Right lung (tissue), 5 donors: ENCODE measurements around the gene OAT. TPM values are rescaled to one million over a fixed set of nuclear protein-coding genes. Genes with fewer than 3 reads are reported as not detected.

Experiments
- DNase-seq, 2 donors: peaks; one replicate each; pipeline ENCODE4 v3.0.0-alpha.2; 2013
- polyA plus RNA-seq, 5 donors: library from polyadenylated mRNA; unstranded; fragments of 120-200 nt; gene quantifications; one replicate each; pipeline versions ENCODE4 v1.2.1 to v1.2.3, GENCODE V29; 2013; ENCODE audit warnings: inconsistent platforms in 1 of 5, low replicate concordance in 1 of 5; ENCODE audit not compliant: insufficient read length in 5 of 5, insufficient read depth in 1 of 5

Gene OAT
- polyA plus RNA-seq, 5 donors = 81.5 to 112 (median 90.3) TPM

DNA sequence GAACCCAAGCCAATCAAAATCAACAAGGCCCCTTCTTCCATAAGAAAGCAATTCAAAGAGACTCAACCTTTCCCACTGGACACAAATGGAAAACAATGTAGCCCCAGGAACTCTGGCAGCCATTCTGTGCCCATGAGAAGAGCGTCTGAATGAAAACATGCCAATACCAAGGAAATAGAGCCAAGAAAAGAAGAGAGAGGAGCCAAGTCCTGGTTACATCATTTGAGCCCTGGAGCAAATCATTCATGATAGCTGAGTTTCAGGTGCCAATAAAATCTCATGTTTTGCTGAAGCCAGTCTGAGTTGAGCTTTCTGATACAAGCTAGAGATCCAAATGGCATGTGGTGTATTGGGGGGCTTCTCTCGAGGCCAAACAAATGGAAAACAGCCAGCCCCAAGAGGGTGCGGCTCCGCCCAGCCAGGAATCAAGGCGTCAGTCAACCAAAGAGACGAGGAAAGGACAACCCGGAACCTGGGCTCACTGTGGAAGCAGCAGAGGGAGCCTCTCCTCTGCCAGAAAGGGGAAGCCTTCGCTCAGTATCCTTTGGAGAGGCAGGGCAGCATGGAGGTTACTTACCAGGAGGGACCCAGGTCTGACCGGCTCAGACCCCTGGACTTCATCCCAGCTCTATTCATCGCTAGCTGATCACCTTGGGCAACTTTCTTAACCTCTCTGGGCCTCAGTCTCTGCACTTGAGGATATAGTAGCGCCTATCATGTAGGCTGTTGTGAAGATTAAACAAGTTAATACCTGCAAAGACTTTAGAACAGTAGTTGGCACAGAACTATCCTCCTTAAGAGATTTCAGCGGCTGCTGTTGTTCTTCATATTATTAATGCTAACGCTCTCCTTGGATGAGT, 61.8 kb downstream of the OAT start:
- DNase-seq = no peak

DNA sequence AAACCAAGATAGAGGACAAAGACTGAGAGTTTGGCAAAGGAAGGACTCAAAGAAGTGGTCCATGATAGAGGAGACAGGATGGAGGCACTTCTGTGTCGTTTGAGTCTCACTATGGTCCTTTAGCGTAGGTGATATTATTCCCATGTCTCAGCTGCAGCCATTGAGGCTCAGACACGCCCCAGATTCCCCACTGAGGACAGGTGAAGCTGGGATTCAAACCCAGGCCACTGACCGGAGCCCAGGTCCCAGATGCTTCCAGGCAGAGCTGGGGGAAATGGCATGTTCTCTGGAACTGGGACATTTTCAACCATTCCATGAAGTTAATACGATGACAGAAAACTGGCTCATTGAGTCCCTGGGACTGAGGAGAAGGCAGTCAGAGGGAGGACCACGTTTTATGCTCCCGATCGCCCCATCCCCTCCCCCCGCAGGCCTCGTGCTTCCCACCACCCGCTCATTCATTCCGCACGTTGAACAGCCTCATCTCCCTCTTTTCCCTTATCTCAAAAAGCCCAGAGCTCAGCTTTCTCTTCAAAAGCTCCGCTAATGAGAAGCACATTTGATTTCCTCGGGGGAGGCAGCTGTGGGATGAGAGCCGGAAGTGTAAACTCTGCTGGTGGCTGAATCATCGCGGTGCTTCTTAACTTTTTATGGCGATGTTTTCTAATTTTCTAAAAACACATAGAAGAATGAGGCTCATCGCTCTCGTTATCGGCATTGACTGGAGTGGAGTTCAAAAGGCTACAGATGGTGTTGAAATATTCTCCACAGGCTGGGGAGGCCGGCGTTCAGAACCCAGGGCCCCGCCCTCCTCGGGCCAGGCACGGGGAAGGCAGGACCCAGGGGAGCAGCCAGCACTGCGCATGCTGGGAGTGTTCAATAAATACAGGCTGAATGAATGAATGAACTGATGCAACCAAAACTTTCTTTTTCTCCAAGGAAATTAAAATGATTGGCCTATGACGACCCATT, 64.0 kb downstream of the OAT start:
- peak; percentile 21 to 36 for DNase-seq

DNA sequence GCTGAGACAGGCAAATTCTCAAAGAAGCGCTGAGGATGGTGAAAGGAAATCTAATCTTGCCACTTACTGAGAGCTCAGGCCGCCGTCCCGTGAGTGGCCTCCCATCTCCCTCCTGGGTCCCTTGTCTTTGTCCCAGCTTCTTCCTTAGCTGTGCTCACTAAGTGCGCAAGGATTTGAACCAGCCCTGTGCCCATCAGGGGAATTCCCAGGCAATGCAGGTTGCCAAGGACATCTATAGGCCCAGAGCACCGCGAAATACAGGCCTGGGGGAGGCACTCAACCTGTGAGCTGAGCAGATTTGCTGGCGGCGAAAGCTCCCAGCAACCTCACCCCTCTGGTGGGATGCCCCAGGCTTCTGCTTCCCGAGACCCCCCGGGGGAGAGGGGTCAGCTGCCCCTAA, 64.8 kb downstream of the OAT start:
- DNase-seq = no peak

DNA sequence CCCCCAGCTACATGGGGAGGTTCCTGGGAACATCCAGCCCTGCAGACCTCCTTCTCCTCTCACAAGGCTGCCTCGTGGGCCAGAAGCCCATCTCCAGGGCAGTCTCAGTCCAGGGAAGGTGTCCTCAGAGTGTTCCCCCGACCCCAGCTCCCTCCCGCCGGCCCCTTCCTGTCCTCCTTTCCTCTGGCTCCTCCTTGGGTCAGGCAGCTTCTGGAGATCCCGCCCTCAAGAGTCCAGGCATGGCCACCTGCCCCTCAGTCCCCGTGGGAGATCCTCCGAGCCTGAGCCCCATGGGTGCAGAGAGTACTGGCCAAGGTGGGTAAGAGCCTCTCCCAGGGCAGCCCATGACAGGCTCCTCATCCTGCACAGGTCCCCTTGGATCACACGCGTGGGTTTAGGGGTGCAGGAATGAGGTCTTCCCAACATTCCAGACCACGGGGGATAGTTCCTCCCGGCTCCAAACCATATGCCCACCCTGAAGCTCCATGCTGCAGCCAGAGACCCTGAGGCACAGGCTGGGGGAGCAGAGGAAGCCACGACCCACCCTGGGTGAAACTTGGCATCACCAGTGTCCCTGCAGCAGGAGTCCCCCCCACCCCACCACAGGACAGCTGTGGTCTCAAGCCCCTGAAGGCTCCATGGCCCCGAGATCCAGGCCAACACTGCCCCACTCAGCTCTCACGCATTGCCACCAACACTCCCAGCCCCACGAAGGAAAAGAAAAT, 65.5 kb downstream of the OAT start:
- no peak for DNase-seq

DNA sequence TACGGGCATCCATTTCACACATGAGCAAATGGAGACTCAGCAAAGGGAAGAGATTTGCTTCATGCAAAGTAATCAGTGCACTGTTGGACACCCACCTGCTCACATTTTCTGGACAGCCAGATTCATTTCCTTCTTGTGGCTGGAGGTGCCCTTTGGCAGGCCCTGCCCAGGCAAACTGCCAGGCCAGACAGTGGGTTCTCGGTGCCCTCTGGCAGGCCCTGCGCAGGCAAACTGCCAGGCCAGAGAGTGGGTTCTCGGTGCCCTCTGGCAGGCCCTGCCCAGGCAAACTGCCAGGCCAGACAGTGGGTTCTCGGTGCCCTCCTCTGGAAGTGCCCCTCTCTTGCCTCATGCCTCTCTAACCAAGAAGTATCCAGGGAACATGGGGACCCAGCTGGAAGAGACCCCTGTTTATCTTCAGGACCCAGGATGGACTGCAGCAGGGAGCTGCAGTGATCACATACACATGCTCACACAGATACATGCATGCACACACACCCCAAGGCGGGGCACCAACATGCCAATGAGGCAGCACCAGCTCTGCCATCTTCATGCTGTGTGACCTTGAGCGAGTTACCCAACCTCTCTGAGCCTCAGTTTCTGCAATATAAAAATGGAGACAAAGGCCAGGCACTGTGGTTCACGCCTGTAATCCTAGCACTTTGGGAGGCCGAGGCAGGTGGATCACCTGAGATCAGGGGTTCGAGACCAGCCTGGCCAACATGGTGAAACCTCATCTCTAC, 67.1 kb downstream of the OAT start:
- DNase-seq = no peak

DNA sequence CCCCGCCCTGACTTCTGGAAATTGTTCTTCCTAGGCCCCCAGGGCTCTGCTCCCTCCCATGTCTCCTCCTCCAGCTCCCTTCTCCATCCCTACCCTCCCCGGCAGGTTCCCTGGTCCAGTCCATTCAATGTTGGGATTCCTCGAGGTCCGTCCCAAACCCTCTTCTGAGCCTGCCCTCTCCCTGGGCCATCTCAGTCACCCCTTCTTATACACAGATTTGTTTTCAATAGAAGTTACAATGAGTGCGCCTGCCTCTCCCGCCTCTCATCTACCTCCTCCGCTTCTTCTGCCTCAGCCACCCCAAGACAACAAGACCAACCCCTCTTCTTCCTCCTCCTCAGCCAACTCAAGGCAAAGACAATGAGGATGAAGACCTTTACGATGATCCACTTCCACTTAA, 67.9 kb downstream of the OAT start:
- no peak for DNase-seq

DNA sequence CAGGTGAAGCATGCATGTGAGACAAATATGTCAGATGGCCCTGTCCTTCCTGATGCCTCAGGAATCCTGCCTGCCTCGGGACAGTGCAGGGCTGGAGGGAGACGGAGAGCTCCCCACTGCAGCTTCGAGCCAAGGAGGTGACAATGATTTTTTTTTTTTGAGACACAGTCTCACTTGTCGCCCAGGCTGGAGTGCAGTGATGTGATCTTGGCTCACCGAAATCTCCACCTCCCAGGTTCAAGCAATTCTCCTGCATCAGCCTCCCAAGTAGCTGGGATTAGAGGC, 68.8 kb downstream of the OAT start:
- DNase-seq = no peak

DNA sequence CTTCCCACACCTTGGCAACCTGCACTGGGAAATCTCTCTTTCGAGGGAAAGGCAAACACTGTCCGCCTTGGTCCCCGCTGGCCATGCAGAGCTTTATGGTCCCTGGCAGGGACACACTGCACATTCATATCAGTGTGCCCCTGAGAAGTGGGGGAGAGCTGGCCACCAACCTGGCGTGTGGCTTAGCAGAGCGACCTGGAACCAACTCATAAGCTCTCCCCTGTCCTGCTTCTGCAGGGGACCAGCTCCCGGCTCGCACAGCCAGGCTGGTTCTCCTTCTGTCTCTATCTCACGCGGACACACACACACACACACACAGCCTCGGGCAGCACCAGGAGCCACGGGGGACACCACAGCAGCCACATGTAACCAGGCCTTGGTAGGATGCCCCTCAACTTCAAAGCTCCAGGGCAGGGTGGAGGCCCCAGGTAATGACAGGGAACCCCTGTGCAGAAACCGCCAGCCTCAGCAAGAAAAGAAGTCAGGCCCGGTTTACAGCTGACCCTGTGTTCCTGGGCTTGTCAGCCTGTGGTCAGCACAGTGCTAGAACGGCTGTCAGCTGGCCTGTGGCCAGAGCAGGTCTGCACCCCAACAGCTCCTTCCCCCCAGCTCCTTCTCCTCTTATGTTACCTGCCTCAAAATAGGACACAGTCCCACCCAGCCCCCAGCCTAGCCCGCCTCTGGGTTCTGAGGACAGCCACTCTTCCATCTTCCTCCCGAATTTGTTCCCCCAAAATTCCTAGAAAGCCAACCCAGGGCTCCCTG, 69.3 kb downstream of the OAT start:
- DNase-seq = no peak

DNA sequence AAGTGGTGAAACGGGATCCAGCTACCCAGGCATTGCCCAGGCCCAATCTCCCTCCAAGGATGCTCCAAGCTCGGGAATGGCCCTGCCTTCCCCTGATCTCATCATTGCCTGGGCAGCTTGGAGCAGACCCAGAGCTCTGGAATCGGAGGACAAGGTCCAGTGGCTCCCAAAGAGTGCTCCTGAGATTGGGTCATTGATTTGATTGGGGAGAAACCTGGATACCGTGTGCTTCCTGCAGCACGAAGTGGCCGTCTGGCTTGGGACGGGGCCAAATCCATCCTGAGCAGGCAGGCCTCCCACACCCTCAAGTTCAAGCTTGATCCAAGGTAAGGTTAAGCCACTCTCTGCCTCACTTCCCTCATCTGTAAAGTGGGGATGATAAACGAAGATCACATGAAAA, 69.9 kb downstream of the OAT start:
- no peak for DNase-seq

DNA sequence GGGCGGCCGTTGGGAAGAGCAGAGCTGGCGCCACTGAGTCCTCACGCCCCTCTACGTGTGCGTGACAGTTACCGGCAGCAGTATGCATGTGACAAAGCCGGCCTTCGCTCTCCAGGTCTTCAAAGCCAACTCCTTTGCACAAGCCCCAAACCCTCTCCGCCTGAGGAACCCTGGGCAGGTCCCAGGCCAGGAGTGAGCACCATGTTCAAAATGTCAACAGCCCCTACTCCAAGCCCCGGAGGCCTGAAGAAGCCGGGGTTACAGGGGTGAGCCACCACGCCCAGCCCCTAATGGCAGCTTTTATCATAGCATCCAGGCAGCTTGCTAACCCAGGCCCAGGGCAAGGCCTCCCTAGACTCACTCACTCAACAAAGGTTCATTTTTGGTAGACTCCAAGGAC, 70.8 kb downstream of the OAT start:
- no peak for DNase-seq

Other genes with a start within 250 kb of the OAT start
- not detected for gene NKX1-2, start 31.1 kb upstream of the OAT start, polyA plus RNA-seq
- 10 to 100 TPM; 11.4 to 17.7 (median 13.0) TPM for gene LHPP, start 42.9 kb upstream of the OAT start, polyA plus RNA-seq